Stimulated activated CD8-positive, alpha-beta memory T cell treated with anti-CD3 and anti-CD28 coated beads, Interleukin-7, amount 100 ng/mL, for 1 hour (primary cell): ENCODE results near the gene RBM44.
"Not testable (repeated sequence)": the region's sequence is repeated elsewhere in the genome, so short reads cannot be mapped to it uniquely, and the experiment has no call there.

Source experiments
- DNase-seq, 2 donors: peaks; one replicate each; pipeline ENCODE4 v3.0.0-alpha.2; 2020; ENCODE audit warnings: low read depth in 2 of 2

The RBM44 gene

GRCh38 chr2:237798236-237799059 lies at the start of gene RBM44:
RBM44 (plus strand) TSS chr2:237798779; CDS start chr2:237813610, 14,831 bp downstream.
- DNase-seq: no peak

- DNase-seq: no peak
These were observed 49.6 kb upstream of the RBM44 start for GRCh38 chr2:237749002-237749401.

- DNase-seq: no peak
These were observed 48.6 kb upstream of the RBM44 start for GRCh38 chr2:237749961-237750360.

GRCh38 chr2:237750441-237750840 lies 48.1 kb upstream of the RBM44 start:
- not testable (repeated sequence) for DNase-seq

GRCh38 chr2:237752761-237753165 lies 45.8 kb upstream of the RBM44 start:
- DNase-seq: no peak

GRCh38 chr2:237754182-237754581 lies 44.4 kb upstream of the RBM44 start:
- DNase-seq: no peak

GRCh38 chr2:237754626-237755248 lies 43.8 kb upstream of the RBM44 start:
- DNase-seq: no peak

- no peak for DNase-seq
These were observed 41.0 kb upstream of the RBM44 start for GRCh38 chr2:237757616-237758015.

GRCh38 chr2:237758185-237758584 lies 40.4 kb upstream of the RBM44 start:
- no peak for DNase-seq

GRCh38 chr2:237759176-237759575 lies 39.4 kb upstream of the RBM44 start:
- no peak for DNase-seq

- no peak for DNase-seq
These were observed 37.8 kb upstream of the RBM44 start for GRCh38 chr2:237760506-237761502.

GRCh38 chr2:237762291-237763182 lies 36.0 kb upstream of the RBM44 start:
- not testable (repeated sequence) for DNase-seq

- DNase-seq: no peak
These were observed 34.8 kb upstream of the RBM44 start for GRCh38 chr2:237763812-237764211.

GRCh38 chr2:237765122-237765521 lies 33.5 kb upstream of the RBM44 start:
- DNase-seq: not testable (repeated sequence)

GRCh38 chr2:237765875-237766274 lies 32.7 kb upstream of the RBM44 start:
- no peak for DNase-seq

- no peak for DNase-seq
These were observed 32.2 kb upstream of the RBM44 start for GRCh38 chr2:237766340-237766739.

- no peak for DNase-seq
These were observed 26.1 kb upstream of the RBM44 start for GRCh38 chr2:237772513-237772912.

GRCh38 chr2:237773826-237774225 lies 24.8 kb upstream of the RBM44 start:
- no peak for DNase-seq

- peak in 1 of 2 donors; percentile 15 for DNase-seq
These were observed 23.6 kb upstream of the RBM44 start for GRCh38 chr2:237774811-237775553.

GRCh38 chr2:237779521-237779920 lies 19.1 kb upstream of the RBM44 start:
- DNase-seq: no peak
